ENCODE results near the gene CCN5. TPM values are rescaled to one million over a fixed set of nuclear protein-coding genes. Genes with fewer than 3 reads are reported as not detected.

Gene CCN5
- polyA plus RNA-seq, 2 donors = 24.5 to 48.2 TPM

DNA sequence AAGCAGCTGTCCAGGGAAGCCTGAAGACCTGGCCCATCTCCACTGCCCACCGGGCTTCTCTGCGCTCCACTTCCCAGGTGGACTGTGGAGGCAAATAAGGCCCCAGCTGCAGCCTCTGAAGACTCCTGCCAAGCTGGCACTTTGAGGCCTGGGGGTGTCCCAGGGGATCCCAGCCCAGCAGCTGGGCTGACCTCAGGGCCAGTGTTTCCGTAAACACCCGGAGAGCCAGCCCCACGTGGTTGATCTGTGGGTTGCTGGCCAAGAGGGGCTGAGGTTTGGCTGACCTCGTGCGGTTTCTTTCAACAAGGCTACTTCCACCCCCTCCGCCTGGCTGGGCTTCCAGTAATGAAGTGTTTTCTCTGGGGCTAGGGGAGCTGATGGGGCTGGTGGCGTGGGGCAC lies 12.4 kb upstream of the CCN5 start:
- Histone ChIP-seq H3K27ac (ENCODE audit: low read depth in 2 of 2, low read length in 1 of 2) (peak overlapping the region; percentile 50 to 67), H3K27me3 (ENCODE audit: control insufficient read depth in 1 of 2, insufficient read depth in 2 of 2, low read length in 2 of 2) (no peaks in the 10 kb centered on the region), H3K4me1 (ENCODE audit: control insufficient read depth in 2 of 2, insufficient read depth in 2 of 2, low read length in 1 of 2) (peaks cover 2 to 4% of the 10 kb centered on the region in 2 donors), H3K4me3 (ENCODE audit: low read depth in 1 of 2, low read length in 2 of 2) (no peak overlapping the region), H3K9me3 (ENCODE audit: control insufficient read depth in 2 of 2, insufficient read depth in 1 of 2, low read depth in 1 of 2, low read length in 1 of 2) (no peaks in the 10 kb centered on the region), H3K36me3 (ENCODE audit: control insufficient read depth in 2 of 2, insufficient read depth in 2 of 2, low read length in 1 of 2) (no peaks in the 10 kb centered on the region)
- WGBS, 2 donors = 29 to 40% methylated on average over 9 of the region's 9 CpGs

DNA sequence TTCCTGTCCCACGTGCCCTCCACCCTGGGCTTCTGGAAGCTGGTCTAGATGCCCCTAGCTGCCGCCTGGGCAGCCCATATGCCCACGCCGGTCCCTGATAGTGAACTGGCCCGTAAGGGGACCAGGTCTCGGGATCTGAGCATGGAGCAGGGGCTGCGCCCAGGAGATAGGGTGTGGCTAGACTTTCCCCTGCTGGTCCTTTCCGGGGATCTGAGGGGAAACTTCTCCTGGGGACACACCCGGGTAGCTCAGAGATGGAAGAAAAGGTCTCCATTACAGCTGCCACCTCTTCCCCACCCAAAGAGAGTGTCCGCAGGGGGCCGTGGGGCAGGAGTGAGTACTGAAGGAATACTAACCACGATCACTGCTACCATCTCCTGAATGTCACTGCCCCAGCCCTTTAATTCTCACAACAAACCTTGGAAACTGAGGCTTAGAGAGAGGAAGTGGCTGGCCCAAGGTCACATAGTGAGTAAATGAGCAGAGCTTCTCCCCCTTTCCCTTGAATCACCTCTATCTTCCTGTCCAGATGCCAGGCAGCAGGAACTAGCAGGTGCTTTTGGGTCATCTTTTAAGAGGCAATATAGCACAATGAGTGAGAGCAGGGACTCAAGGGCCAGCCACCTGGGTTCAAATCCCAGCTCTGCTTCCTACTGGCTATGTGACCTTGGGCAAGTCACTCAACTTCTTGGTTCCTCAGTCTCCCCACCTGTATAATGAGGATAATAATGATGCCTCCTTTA lies 11.8 kb upstream of the CCN5 start:
- no peaks in the 10 kb centered on the region for H3K27me3 ChIP-seq (ENCODE audit: control insufficient read depth in 1 of 2, insufficient read depth in 2 of 2, low read length in 2 of 2)
- peaks cover 2 to 4% of the 10 kb centered on the region in 2 donors for H3K4me1 ChIP-seq (ENCODE audit: control insufficient read depth in 2 of 2, insufficient read depth in 2 of 2, low read length in 1 of 2)
- no peak overlapping the region for H3K4me3 ChIP-seq (ENCODE audit: low read depth in 1 of 2, low read length in 2 of 2)
- peak overlapping the region; percentile 50 to 67 for H3K27ac ChIP-seq (ENCODE audit: low read depth in 2 of 2, low read length in 1 of 2)
- H3K36me3 ChIP-seq (ENCODE audit: control insufficient read depth in 2 of 2, insufficient read depth in 2 of 2, low read length in 1 of 2) = no peaks in the 10 kb centered on the region
- 65 to 70% methylated on average over 12 of the region's 12 CpGs for WGBS, 2 donors
- H3K9me3 ChIP-seq (ENCODE audit: control insufficient read depth in 2 of 2, insufficient read depth in 1 of 2, low read depth in 1 of 2, low read length in 1 of 2) = no peaks in the 10 kb centered on the region

DNA sequence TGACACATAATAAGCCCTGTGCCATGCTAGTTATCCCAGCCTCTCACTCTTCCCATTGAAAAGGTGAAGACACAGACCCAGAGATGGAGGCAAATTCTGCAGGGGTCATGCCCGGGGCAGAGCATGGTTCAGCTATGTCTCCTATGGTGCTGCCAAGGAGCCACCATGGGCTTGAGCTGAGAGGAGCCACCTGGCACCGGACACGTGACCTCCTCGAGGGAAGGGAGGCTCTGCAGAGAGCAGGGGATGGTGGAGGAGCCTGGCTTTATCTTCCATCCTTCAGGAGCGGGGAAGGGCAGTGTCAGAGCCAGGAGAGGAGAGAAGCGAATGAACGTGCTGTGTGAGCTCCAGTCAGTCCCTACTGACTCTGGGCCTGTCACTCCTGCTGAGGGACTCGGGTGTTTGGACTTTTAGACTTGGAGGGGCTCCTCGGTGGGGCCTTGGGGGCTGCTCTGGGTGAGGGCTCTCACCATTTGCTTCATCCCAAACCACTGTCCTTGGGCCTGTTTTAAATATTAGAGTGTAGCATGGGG lies 11.1 kb upstream of the CCN5 start:
- peaks cover 2 to 4% of the 10 kb centered on the region in 2 donors for H3K4me1 ChIP-seq (ENCODE audit: control insufficient read depth in 2 of 2, insufficient read depth in 2 of 2, low read length in 1 of 2)
- H3K27me3 ChIP-seq (ENCODE audit: control insufficient read depth in 1 of 2, insufficient read depth in 2 of 2, low read length in 2 of 2) = no peaks in the 10 kb centered on the region
- no peaks in the 10 kb centered on the region for H3K36me3 ChIP-seq (ENCODE audit: control insufficient read depth in 2 of 2, insufficient read depth in 2 of 2, low read length in 1 of 2)
- WGBS, 2 donors = 84 to 89% methylated on average over 9 of the region's 9 CpGs
- no peak overlapping the region for H3K4me3 ChIP-seq (ENCODE audit: low read depth in 1 of 2, low read length in 2 of 2)
- no peaks in the 10 kb centered on the region for H3K9me3 ChIP-seq (ENCODE audit: control insufficient read depth in 2 of 2, insufficient read depth in 1 of 2, low read depth in 1 of 2, low read length in 1 of 2)
- H3K27ac ChIP-seq (ENCODE audit: low read depth in 2 of 2, low read length in 1 of 2) = peak overlapping the region in 1 of 2 donors; percentile 17

DNA sequence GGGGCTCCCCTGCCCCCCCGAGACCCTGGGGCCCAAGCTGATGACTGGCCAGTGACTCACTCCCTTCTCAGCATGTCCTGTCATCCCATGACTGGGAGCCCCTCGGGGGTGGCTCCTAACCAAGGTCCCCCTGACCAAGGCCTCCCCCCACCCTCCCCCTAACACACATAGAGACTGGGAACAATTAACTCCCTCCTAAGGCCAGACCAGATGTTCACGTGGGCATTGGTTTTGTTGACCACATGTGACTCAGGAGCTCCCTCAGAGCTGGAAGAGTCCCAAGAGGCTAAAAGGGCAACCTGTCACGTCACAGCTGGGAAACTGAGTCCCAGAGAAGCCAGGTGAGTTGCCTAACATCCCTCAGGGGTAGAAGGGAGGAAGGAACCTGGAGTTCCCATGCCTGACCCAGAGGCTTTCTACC lies 10.6 kb upstream of the CCN5 start:
- WGBS, 2 donors = 50 to 56% methylated on average over 3 to 4 of the region's 4 CpGs
- Histone ChIP-seq H3K4me1 (ENCODE audit: control insufficient read depth in 2 of 2, insufficient read depth in 2 of 2, low read length in 1 of 2) (peaks cover 2 to 4% of the 10 kb centered on the region in 2 donors), H3K9me3 (ENCODE audit: control insufficient read depth in 2 of 2, insufficient read depth in 1 of 2, low read depth in 1 of 2, low read length in 1 of 2) (no peaks in the 10 kb centered on the region), H3K27ac (ENCODE audit: low read depth in 2 of 2, low read length in 1 of 2) (no peak overlapping the region), H3K4me3 (ENCODE audit: low read depth in 1 of 2, low read length in 2 of 2) (no peak overlapping the region), H3K27me3 (ENCODE audit: control insufficient read depth in 1 of 2, insufficient read depth in 2 of 2, low read length in 2 of 2) (no peaks in the 10 kb centered on the region), H3K36me3 (ENCODE audit: control insufficient read depth in 2 of 2, insufficient read depth in 2 of 2, low read length in 1 of 2) (no peaks in the 10 kb centered on the region)

DNA sequence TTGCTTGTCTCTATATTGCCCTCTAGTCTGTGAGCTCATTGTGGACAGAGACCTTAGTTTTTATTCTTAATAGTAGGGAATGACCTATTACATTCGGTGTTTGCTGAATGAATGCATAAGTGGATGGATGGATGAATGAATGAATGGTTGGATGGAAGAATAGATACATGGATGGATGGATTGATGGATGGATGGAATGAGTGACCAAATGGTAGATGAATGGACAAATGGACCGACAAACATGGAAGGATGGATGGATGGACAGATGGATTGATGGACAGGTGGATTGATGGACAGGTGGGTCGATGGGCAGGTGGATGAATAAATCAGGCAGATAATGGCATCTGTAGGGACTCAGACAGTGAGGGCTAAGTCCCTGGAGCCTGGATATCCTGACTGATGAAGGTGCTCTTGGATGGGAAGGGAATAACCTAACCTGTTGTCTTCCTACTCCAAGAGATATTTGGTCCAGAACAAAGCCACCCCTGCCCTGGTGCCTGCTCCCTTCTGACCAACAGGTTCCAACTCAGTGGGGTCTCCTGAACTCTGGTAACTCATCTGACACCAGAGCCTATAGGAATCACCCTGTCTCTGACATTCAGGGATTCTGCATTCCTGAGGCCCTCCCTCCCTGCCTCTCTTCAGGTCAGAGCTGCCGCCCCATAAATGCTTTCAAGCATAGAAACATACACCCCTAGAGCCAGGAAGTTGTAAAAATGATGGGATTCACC lies 9.6 kb upstream of the CCN5 start:
- WGBS, 2 donors = 85% methylated on average over 4 of the region's 4 CpGs

DNA sequence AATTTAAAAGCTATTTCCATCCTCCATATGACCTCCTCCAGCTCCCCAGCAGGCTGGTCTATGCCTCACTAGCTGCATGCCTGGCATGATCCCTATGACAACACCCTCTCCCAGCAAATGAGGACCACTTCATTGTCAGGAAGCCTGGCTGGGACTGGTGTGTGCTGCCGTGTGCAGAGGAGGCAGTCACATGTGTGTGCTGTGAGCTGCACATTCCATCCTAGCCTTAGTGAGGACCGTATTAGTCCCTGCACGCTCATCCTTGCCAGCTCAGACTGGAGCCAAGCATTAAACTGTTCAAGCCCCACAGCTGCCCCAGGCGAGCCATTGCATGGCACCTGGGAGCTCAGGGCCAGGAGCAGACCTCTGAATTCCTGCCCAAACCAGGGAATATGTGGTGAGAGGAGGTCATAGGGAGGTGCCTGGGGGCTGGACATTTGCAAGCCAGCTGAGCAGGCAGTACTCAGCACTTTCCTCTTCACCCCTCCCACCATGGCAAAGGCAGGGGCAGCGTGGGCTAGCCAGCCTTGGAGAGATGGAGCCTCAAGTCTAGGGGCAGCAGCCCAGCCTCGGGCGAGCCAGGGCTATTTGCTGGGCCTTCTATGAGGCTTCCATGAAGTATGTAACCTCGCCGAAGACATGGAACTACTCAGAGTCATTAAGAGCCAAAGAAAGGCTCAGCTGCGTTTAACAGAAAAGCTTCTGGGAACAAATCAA lies 8.7 kb upstream of the CCN5 start:
- Histone ChIP-seq H3K4me3 (ENCODE audit: low read depth in 1 of 2, low read length in 2 of 2) (no peak overlapping the region), H3K27me3 (ENCODE audit: control insufficient read depth in 1 of 2, insufficient read depth in 2 of 2, low read length in 2 of 2) (no peaks in the 10 kb centered on the region), H3K27ac (ENCODE audit: low read depth in 2 of 2, low read length in 1 of 2) (peak overlapping the region; percentile 8 to 38), H3K9me3 (ENCODE audit: control insufficient read depth in 2 of 2, insufficient read depth in 1 of 2, low read depth in 1 of 2, low read length in 1 of 2) (no peaks in the 10 kb centered on the region), H3K36me3 (ENCODE audit: control insufficient read depth in 2 of 2, insufficient read depth in 2 of 2, low read length in 1 of 2) (no peaks in the 10 kb centered on the region), H3K4me1 (ENCODE audit: control insufficient read depth in 2 of 2, insufficient read depth in 2 of 2, low read length in 1 of 2) (peaks cover under 1 to 4% of the 10 kb centered on the region in 2 donors)
- WGBS, 2 donors = 48 to 49% methylated on average over 10 of the region's 10 CpGs

More for the DNA sequence above, 9.6 kb upstream of the CCN5 start:
- H3K36me3 ChIP-seq (ENCODE audit: control insufficient read depth in 2 of 2, insufficient read depth in 2 of 2, low read length in 1 of 2) = no peaks in the 10 kb centered on the region
- H3K4me1 ChIP-seq (ENCODE audit: control insufficient read depth in 2 of 2, insufficient read depth in 2 of 2, low read length in 1 of 2) = peaks cover 2 to 4% of the 10 kb centered on the region in 2 donors
- peak overlapping the region in 1 of 2 donors; percentile 24 for H3K27ac ChIP-seq (ENCODE audit: low read depth in 2 of 2, low read length in 1 of 2)
- no peaks in the 10 kb centered on the region for H3K9me3 ChIP-seq (ENCODE audit: control insufficient read depth in 2 of 2, insufficient read depth in 1 of 2, low read depth in 1 of 2, low read length in 1 of 2)
- no peak overlapping the region for H3K4me3 ChIP-seq (ENCODE audit: low read depth in 1 of 2, low read length in 2 of 2)
- no peaks in the 10 kb centered on the region for H3K27me3 ChIP-seq (ENCODE audit: control insufficient read depth in 1 of 2, insufficient read depth in 2 of 2, low read length in 2 of 2)

DNA sequence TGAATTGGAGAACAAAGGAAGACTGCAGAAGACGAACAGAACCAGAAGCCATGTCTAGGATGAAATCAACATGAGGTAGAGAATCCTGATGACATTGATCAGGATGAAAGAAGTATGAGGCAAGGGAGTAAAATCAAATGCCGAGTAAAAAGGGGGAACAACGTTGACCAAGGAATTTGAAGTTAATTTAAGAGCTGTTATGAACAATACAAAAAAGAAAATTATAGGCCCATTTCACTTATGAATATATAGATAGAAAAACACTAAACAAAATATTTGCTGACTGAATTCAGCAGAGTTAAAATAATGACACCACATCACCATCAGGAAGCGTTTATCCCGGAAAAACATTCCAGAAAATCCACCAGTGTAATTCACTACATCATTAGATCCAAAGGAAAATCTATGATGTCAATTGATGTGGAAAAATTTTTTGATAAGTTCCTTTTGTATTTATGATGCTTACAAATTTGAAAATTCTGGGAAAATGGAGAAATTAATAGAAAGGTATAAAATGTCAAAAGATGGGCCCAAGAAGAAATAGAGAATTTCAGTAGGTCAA lies 8.1 kb upstream of the CCN5 start:
- peak overlapping the region in 1 of 2 donors; percentile 8 for H3K27ac ChIP-seq (ENCODE audit: low read depth in 2 of 2, low read length in 1 of 2)
- WGBS, 2 donors = 88% methylated on average over 5 of the region's 5 CpGs
- no peaks in the 10 kb centered on the region for H3K9me3 ChIP-seq (ENCODE audit: control insufficient read depth in 2 of 2, insufficient read depth in 1 of 2, low read depth in 1 of 2, low read length in 1 of 2)
- no peaks in the 10 kb centered on the region for H3K36me3 ChIP-seq (ENCODE audit: control insufficient read depth in 2 of 2, insufficient read depth in 2 of 2, low read length in 1 of 2)
- no peak overlapping the region for H3K4me3 ChIP-seq (ENCODE audit: low read depth in 1 of 2, low read length in 2 of 2)
- peaks cover 0 to 2% of the 10 kb centered on the region in 2 donors for H3K4me1 ChIP-seq (ENCODE audit: control insufficient read depth in 2 of 2, insufficient read depth in 2 of 2, low read length in 1 of 2)
- H3K27me3 ChIP-seq (ENCODE audit: control insufficient read depth in 1 of 2, insufficient read depth in 2 of 2, low read length in 2 of 2) = no peaks in the 10 kb centered on the region

DNA sequence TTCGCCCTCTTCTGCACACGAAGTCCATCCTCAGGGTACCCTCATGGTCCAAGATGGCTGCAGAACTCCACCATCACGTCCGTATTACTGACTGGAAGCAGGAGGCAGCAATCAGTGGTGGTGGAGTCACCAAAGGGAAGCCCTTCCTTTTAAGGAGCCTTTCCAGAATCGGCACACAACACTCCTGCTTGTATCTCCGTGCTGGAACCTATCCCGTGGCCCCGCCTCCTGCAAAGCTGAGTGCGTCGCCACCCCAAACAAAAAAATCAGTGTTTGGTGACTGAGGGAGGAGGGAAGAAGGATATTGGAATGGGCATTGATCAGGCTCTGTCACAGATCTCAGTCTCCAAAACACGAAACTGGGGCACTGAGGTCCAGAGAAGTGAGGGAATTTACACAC lies 5.8 kb upstream of the CCN5 start:
- H3K27me3 ChIP-seq (ENCODE audit: control insufficient read depth in 1 of 2, insufficient read depth in 2 of 2, low read length in 2 of 2) = no peaks in the 10 kb centered on the region
- 64 to 72% methylated on average over 11 of the region's 11 CpGs for WGBS, 2 donors
- H3K27ac ChIP-seq (ENCODE audit: low read depth in 2 of 2, low read length in 1 of 2) = no peak overlapping the region
- H3K9me3 ChIP-seq (ENCODE audit: control insufficient read depth in 2 of 2, insufficient read depth in 1 of 2, low read depth in 1 of 2, low read length in 1 of 2) = no peaks in the 10 kb centered on the region
- H3K4me1 ChIP-seq (ENCODE audit: control insufficient read depth in 2 of 2, insufficient read depth in 2 of 2, low read length in 1 of 2) = peaks cover 2 to 5% of the 10 kb centered on the region in 2 donors
- H3K4me3 ChIP-seq (ENCODE audit: low read depth in 1 of 2, low read length in 2 of 2) = no peak overlapping the region
- no peaks in the 10 kb centered on the region for H3K36me3 ChIP-seq (ENCODE audit: control insufficient read depth in 2 of 2, insufficient read depth in 2 of 2, low read length in 1 of 2)

DNA sequence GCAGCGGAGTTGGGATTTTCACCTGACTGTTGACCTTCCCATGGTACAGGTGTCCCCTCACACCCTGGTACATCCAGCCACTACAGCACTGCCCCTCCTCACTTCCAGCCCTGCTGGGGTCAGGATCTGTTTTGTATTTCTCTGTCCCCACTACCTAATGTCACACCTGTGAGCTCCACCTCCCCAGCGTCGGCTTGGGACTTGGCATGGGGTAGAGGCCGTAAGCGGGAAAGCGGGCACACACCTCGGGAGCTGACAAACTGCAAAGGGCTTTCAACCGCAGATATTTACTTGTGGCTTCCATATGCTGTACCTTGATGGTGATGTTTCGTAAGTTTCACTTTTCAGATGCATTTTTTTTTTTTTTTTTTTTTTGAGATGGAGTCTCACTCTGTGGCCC lies 5.4 kb upstream of the CCN5 start:
- Histone ChIP-seq H3K9me3 (ENCODE audit: control insufficient read depth in 2 of 2, insufficient read depth in 1 of 2, low read depth in 1 of 2, low read length in 1 of 2) (no peaks in the 10 kb centered on the region), H3K36me3 (ENCODE audit: control insufficient read depth in 2 of 2, insufficient read depth in 2 of 2, low read length in 1 of 2) (no peaks in the 10 kb centered on the region), H3K4me1 (ENCODE audit: control insufficient read depth in 2 of 2, insufficient read depth in 2 of 2, low read length in 1 of 2) (peaks cover 5 to 9% of the 10 kb centered on the region in 2 donors), H3K27ac (ENCODE audit: low read depth in 2 of 2, low read length in 1 of 2) (no peak overlapping the region), H3K27me3 (ENCODE audit: control insufficient read depth in 1 of 2, insufficient read depth in 2 of 2, low read length in 2 of 2) (no peaks in the 10 kb centered on the region), H3K4me3 (ENCODE audit: low read depth in 1 of 2, low read length in 2 of 2) (no peak overlapping the region)
- WGBS, 2 donors = 90 to 92% methylated on average over 9 of the region's 9 CpGs

Measured in esophagus (tissue), 2 donors.